HG02840 (cell line): ENCODE data around the gene ZNF618.

Source experiments
- ATAC-seq: cut with Tn5 transposase; IDR thresholded peaks from one replicate; pipeline ENCODE4 v1.9.1; 2021; ENCODE audit warnings: mild to moderate bottlenecking, moderate library complexity, moderate number of reproducible peaks; ENCODE audit not compliant: unreplicated experiment, low FRiP score

The ZNF618 gene

GRCh38 chr9:114014044-114014443 lies 137.9 kb downstream of the ZNF618 start:
- no peak for ATAC-seq

- ATAC-seq = no peak
Measured at GRCh38 chr9:114015607-114016006, 139.5 kb downstream of the ZNF618 start.

GRCh38 chr9:114016101-114016500 lies 140.0 kb downstream of the ZNF618 start:
- no peak for ATAC-seq

- ATAC-seq = no peak
Measured at GRCh38 chr9:114016629-114017423, 140.7 kb downstream of the ZNF618 start.

- ATAC-seq = no peak
Measured at GRCh38 chr9:114017741-114018715, 141.9 kb downstream of the ZNF618 start.

GRCh38 chr9:114021578-114021977 lies 145.5 kb downstream of the ZNF618 start:
- ATAC-seq = no peak

GRCh38 chr9:114023961-114024360 lies 147.9 kb downstream of the ZNF618 start:
- no peak for ATAC-seq

- ATAC-seq = no peak
Measured at GRCh38 chr9:114025196-114025753, 149.2 kb downstream of the ZNF618 start.

- ATAC-seq = no peak
Measured at GRCh38 chr9:114025760-114026159, 149.7 kb downstream of the ZNF618 start.

- no peak for ATAC-seq
Measured at GRCh38 chr9:114026335-114026734, 150.2 kb downstream of the ZNF618 start.

GRCh38 chr9:114027159-114027862 lies 151.2 kb downstream of the ZNF618 start:
- ATAC-seq = no peak

GRCh38 chr9:114027863-114028465 lies 151.9 kb downstream of the ZNF618 start:
- no peak for ATAC-seq

- no peak for ATAC-seq
Measured at GRCh38 chr9:114028646-114029045, 152.5 kb downstream of the ZNF618 start.

- ATAC-seq = no peak
Measured at GRCh38 chr9:114029311-114030170, 153.4 kb downstream of the ZNF618 start.

GRCh38 chr9:114030364-114030763 lies 154.3 kb downstream of the ZNF618 start:
- no peak for ATAC-seq

GRCh38 chr9:114031037-114031630 lies 155.0 kb downstream of the ZNF618 start:
- no peak for ATAC-seq

GRCh38 chr9:114031948-114032840 lies 156.1 kb downstream of the ZNF618 start:
- no peak for ATAC-seq
